Stimulated activated CD8-positive, alpha-beta memory T cell treated with anti-CD3 and anti-CD28 coated beads, Interleukin-15, amount 100 ng/mL, for 1 hour (primary cell): ENCODE data around the gene RBAK.
"Not testable (repeated sequence)": the region's sequence is repeated elsewhere in the genome, so short reads cannot be mapped to it uniquely, and the experiment has no call there.

Experiments used
- DNase-seq: peaks from one replicate; pipeline ENCODE4 v3.0.0-alpha.2; 2020; ENCODE audit warnings: low read depth

Gene RBAK

GRCh38 chr7:5045558-5046396 lies at the start of gene RBAK:
Gene RBAK, plus strand, starts transcription at chr7:5045860. Its CDS starts 2,217 bp downstream, at chr7:5048077.
- peak; percentile 72 for DNase-seq

GRCh38 chr7:4996696-4997222 lies 48.9 kb upstream of the RBAK start:
- DNase-seq, result no peak

GRCh38 chr7:4998244-4998643 lies 47.4 kb upstream of the RBAK start:
- DNase-seq, result no peak

GRCh38 chr7:4998910-4999309 lies 46.8 kb upstream of the RBAK start:
- no peak for DNase-seq

- no peak for DNase-seq
These were observed 46.2 kb upstream of the RBAK start for GRCh38 chr7:4999369-4999950.

GRCh38 chr7:5001003-5001402 lies 44.7 kb upstream of the RBAK start:
- no peak for DNase-seq

- DNase-seq, result no peak
These were observed 43.7 kb upstream of the RBAK start for GRCh38 chr7:5001911-5002310.

GRCh38 chr7:5005066-5005465 lies 40.6 kb upstream of the RBAK start:
- DNase-seq, result no peak

- DNase-seq, result no peak
These were observed 32.7 kb upstream of the RBAK start for GRCh38 chr7:5012985-5013384.

GRCh38 chr7:5015936-5016335 lies 29.7 kb upstream of the RBAK start:
- DNase-seq, result not testable (repeated sequence)

- not testable (repeated sequence) for DNase-seq
These were observed 28.0 kb upstream of the RBAK start for GRCh38 chr7:5017626-5018025.

- DNase-seq, result no peak
These were observed 25.6 kb upstream of the RBAK start for GRCh38 chr7:5020098-5020497.

GRCh38 chr7:5020976-5021550 lies 24.6 kb upstream of the RBAK start:
- not testable (repeated sequence) for DNase-seq

GRCh38 chr7:5023626-5024025 lies 22.0 kb upstream of the RBAK start:
- DNase-seq, result not testable (repeated sequence)

GRCh38 chr7:5027796-5028410 lies 17.8 kb upstream of the RBAK start:
- DNase-seq, result not testable (repeated sequence)

- not testable (repeated sequence) for DNase-seq
These were observed 12.5 kb upstream of the RBAK start for GRCh38 chr7:5033186-5033585.

- no peak for DNase-seq
These were observed 10.4 kb upstream of the RBAK start for GRCh38 chr7:5035276-5035675.

GRCh38 chr7:5036446-5036845 lies 9.2 kb upstream of the RBAK start:
- DNase-seq, result no peak

- DNase-seq, result no peak
These were observed 4.6 kb upstream of the RBAK start for GRCh38 chr7:5041047-5041446.

- no peak for DNase-seq
These were observed 2.0 kb upstream of the RBAK start for GRCh38 chr7:5043661-5044060.

GRCh38 chr7:5046397-5046732 lies 705 bp downstream of the RBAK start:
- not testable (repeated sequence) for DNase-seq

- not testable (repeated sequence) for DNase-seq
These were observed 1.5 kb downstream of the RBAK start for GRCh38 chr7:5047127-5047526.

- no peak for DNase-seq
These were observed 5.0 kb downstream of the RBAK start for GRCh38 chr7:5050676-5051075.
